MV-4-11 (cell line): ENCODE data around the gene TRMT44.
"Not testable (repeated sequence)": the region's sequence is repeated elsewhere in the genome, so short reads cannot be mapped to it uniquely, and the experiment has no call there.

Experiments
- DNase-seq: peaks from one replicate; lab custom pipeline; 2025; lab: John Stamatoyannopoulos, UW

The TRMT44 gene

DNA sequence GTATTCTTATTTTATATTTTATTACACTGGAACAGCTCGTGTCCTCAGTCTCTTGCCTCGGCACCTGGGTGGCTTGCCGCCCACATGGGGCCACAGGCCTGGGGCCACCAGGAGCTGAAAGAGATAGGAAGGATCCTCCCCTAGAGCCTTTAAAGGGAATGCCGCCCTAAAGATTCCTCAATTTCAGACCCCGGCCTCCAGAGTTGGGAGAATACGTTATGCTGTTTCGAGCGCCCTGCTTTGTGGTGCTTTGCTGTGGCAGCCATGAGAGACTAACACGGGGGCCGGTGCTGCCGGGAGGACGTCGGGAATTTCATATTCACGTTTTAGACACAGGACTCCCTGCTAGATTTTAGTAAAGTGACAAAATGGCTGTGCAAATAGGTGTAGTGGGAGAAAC, 33.3 kb upstream of the TRMT44 start:
- no peak for DNase-seq

DNA sequence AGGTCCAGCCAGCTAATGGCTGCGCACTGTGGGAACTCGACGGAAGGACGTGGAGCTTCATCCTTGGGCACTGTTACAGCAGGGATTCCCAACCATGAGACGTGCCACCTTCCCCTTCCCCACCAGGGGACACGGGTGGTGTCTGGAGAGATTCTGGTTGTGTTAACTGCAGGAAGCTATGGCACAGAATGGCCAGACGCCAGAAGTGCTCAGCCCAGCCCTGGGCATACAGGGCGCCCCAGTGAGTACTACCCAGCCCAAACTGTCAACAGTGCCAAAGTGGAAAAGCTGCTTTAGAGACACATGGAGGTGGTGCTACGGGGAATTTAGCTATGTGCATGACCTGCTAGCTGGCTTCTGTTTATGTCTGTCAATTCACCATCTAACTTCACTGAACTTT, 32.8 kb upstream of the TRMT44 start:
- no peak for DNase-seq

DNA sequence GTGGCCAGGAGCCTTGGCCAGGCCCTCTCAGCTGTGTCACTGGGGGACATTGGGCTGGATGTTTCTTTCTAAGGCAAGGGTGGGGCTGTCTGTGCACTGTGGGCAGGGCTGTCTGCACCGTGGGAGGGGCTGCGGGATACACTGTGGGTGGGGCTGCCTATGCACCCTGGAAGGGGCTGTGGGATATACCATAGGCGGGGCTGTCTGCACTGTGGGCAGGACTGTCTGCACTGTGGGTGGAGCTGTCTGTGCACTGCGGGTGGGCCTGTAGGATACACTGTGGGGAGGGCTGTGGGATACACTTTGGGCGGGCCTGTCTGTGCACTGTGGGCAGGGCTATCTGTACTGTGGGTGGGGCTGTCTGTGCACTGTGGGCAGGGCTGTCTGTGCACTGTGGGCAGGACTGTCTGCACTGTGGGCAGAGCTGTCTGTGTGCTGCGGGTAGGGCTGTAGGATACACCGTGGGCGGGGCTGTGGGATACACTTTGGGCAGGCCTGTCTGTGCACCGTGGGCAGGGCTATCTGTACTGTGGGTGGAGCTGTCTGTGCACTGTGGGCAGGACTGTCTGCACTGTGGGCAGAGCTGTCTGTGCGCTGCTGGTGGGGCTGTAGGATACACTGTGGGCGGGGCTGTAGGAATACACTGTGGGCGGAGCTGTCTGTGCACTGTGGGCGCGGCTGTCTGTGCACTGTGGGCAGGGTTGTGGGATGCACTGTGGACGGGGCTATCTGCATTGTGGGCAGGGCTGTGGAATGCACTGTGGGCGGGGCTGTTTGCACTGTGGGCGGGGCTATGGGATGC, 31.1 kb upstream of the TRMT44 start:
- peak; percentile 95 for DNase-seq

DNA sequence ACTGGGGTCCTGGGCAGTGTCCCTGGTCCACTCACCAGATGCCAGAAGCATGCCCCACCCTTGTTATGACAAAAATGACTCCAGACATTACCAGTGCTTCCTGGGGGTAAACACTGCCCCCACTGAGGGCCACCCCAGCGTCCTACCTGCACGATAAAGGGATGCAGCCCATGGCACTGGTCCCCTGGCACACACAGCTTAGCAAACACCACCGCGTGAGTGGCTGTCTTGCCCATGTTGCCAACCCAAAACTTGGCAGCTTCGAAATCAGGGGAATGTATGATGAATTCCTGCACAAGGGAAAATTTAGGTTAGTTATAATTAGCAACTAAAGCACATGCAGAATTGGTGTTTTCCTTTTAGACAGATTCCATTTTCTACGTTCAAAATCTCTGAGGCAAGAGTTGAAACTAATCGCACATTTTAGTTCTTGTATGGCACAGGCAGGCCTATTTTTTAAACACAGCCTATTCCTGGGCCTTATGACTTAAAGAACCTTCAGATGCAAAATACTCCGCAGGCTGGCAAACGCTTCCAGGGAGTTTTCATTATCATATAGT, 30.4 kb upstream of the TRMT44 start:
- DNase-seq: no peak

DNA sequence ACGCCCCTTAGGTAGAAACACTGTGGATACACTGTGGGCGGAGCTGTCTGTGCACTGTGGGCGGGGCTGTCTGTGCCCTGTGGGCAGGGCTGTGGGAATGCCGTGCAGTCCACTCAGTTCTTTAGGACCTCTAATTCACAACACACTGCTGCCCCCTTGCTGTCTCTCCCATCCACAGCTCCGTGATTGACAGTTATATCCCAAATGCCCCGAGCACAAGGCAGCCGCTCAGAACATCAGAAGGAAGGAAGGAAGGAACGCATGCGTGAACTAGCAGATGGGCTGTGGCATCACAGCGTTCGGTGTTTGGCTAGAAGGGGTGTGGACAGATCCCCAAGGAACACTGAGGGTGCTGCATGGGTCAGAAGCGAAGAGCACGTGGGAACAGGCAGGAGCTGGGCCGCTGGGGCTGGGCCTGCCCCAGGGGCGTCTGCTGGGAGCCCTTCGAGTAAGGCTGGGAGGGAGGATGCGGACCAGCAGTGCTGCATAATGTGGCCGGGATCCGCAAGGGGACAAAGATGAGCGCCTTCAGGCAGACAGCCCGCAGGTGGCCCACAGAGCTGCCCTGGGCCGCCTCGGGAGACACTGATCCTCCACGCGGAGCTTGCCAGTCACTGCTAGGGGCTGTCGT, 29.8 kb upstream of the TRMT44 start:
- peak; percentile 30 for DNase-seq

DNA sequence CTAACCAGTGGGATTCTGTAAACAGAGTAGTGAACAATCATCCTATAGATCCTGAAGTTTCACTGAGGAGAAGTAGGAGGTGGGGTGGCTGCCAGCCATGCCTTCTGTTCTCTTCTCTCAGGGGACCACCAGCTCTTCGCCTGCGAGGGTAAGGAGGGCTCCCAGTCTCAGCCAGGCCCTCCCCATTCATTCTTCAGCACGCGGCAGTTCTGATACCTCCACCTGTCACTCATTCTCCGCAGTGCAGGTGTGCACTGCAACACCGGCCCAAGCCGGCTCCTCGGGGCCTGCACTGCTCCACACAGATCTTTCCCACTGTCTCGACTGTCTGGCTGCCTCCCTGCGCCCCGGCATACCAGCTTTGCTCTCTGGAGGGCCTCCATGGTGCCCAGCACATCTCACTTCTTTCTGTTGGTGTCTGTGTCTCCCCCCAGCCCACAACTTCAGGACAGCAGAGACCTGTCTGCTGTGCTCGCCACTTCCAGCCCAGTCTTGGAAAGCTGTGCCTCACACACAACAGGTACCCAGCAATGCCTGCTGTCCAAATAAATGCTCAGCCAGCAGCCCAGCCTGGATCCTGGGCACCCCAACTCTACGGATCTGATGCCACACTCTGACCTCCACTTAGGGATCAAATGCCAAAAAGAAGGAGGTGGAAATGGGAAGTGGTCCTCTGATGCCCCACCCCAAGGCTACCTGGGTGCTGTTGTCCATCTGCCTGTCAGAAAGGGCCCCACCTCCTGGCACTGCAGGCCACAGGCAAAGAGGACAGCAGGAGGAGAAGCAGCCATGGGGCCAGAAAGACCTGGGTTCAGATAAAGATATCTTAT, 29.0 kb upstream of the TRMT44 start:
- no peak for DNase-seq

DNA sequence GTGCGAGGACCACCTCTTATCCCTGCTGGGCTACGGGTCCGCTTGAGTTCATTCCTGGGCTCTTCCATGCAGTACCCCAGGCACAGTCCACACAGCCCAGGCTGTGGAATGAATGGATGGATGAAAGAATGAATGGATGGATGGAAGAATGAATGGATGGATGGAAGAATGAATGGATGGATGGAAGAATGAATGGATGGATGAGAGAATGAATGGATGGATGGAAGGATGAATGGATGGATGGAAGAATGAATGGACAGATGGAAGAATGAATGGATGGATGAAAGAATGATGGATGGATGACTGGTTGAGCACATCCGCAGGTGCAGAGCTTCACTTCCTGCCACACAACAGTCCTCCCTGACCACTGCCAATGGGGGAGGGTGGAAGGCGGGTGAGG, 28.3 kb upstream of the TRMT44 start:
- DNase-seq: no peak

DNA sequence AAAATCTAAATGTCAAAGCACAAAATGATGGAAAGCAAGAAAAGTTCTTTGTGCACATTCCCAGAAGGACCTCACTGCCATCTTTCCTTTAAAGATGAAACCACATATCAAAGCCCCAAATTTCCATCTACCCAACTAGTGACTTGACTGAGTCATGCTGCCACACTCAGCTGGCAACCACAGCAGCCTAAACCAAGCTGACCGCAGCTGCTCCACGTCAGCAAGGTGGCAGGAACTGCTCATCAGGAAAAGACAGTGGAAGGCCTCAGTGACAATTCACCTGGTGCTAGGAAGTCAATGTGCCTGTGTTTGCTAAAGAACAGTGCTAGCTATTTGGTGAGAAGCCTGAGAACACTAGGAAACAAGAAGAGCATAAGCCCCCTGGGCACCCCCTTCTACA, 26.2 kb upstream of the TRMT44 start:
- peak; percentile 42 for DNase-seq

DNA sequence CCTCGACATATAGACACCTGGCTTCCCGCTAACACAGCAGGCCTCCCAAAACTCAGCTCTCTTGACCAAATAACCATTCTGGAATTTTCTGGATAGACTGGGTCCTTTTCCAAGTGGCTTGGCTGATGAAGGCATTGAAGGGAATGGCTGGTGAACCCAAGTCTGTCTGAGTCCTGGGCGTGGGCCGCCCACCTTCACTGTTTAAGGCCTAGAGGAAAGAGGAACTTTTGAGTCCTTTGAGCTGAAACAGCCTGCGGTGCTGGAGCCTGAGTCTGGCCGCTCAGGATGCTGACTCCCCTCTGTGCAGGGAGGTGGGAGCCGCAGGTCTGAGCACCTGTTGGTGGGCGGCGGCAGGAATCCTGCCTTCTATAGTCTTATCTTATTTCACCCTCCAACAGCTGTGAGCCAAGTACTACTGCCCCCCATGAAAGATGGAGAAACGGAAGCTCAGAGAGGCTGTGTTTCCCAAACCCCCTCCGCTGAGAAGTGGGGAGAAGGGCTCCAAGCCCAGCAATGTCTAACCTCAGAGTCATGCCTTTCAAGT, 23.4 kb upstream of the TRMT44 start:
- no peak for DNase-seq

DNA sequence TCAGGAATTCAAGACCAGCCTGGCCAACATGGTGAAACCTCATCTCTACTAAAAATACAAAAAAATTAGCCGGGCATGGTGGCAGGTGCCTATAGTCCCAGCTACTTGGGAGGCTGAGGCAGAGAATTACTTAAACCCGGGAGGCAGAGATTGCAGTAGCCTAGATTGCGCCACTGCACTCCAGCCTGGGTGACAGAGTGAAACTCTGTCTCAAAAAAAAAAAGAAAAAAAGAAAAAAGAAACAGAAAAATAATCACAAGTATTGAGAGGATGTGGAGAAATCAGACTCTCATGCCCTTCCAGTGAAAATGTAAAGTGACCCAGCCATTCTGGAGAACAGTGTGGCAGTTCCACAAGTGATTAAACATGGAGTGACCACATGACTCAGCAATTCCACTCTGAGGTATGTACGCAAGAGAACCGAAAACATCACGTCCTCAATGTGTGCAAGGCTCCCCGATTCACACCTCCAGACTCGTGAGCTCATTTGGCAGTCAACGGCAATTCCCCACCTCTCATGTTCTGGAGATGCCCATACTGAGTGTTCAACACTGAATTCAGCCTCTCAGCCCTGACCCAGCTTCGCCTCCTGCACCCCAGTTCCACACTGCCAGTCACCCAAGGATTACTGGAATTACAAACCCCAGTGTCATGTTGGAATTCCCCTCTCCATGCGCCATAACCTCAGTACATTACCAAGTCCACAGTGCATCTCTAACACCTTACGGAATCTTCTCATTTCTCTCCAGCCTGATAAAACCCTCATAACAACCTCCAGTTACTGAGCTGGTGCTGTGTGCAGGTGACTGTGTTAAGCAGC, 21.1 kb upstream of the TRMT44 start:
- DNase-seq: peak; percentile 50

DNA sequence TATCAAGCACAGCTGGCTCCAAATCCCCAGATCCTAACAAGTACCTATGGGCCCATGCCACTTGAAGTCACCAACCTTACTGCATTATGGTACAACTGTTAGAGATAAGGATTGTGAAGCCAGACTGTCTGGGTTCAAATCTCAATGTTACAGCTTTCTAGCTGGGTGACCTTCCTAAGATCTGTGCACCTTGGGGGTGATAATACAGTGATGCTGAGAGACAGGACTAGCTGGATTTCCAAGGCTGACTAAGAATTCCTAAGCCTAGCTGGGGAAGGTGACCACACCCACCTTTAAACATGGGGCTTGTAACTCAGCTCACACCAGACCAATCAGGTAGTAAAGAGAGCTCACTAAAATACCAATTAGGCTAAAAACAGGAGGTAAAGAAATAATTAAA, 20.4 kb upstream of the TRMT44 start:
- not testable (repeated sequence) for DNase-seq

DNA sequence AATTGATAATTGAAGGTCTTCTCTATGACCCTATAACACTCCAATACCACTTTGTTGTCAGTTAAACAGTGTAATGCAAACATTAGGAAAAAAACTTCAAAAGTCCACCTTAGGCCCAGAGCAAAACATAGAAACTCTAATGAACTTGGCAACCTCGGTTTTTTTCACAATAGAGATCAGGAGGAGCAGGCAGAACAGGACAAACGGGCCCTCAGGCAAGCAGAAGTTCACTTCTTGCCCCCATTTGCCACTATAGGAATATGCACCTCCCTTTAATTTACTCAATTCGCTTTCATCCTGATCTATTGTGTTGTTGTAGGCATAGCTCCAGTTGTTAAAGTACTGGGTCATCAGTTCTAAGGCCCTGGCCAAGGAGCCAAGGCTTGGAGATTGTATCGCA, 18.2 kb upstream of the TRMT44 start:
- no peak for DNase-seq

DNA sequence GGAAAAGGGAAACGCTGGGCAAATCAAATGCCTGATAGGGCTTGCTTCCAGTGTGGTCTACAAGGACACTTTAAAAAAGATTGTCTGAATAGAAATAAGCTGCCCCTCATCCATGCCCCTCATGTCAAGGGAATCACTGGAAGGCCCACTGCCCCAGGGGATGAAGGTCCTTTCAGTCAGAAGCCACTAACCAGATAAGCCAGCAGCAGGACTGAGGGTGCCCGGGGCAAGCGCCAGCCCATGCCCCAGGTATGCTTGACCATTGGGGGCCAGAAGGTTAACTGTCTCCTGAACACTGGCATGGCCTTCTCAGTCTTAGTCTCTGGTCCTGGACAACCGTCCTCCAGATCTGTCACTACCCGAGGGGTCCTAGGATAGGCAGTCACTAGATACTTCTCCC, 17.8 kb upstream of the TRMT44 start:
- no peak for DNase-seq

DNA sequence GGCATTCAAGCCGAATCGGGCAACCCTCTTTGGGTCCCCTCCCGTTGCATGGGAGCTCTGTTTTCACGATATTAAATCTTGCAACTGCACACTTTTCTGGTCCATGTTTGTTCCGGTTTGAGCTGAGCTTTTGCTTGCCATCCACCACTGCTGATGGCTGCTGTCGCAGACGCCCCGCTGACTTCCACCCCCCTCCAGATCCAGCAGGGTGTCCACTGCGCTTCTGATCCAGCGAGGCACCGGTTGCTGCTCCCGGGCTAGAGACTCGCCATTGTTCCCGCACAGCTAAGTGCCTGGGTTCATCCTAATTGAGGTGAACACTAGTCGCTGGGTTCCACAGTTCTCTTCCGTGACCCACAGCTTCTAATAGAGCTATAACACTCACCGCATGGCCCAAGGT, 13.3 kb upstream of the TRMT44 start:
- no peak for DNase-seq

DNA sequence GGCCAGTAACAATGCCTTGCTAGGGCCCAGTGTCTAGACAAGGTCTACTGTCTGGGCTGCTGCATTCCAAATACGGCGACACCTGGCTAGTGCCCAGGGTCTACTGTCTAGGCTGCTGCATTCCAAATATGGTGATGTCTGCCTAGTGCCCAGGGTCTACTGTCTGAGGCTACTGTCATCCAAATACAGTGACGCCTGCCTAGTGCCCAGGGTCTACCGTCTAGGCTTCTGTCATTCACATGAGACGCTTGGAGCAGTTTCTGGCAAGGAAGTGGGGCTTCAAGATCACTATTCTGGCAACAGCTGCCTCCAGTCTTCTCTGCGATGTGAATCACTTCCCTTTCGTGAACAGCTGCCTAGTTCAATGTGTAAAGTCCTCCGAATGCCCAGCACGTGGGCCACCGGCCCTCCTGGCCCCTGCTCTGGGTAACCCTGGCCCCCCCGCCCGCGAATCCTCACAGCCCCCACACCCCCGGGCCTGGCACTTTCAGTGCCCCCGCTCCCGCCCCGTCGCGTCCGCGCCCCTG, 12.8 kb upstream of the TRMT44 start:
- peak; percentile 84 for DNase-seq

DNA sequence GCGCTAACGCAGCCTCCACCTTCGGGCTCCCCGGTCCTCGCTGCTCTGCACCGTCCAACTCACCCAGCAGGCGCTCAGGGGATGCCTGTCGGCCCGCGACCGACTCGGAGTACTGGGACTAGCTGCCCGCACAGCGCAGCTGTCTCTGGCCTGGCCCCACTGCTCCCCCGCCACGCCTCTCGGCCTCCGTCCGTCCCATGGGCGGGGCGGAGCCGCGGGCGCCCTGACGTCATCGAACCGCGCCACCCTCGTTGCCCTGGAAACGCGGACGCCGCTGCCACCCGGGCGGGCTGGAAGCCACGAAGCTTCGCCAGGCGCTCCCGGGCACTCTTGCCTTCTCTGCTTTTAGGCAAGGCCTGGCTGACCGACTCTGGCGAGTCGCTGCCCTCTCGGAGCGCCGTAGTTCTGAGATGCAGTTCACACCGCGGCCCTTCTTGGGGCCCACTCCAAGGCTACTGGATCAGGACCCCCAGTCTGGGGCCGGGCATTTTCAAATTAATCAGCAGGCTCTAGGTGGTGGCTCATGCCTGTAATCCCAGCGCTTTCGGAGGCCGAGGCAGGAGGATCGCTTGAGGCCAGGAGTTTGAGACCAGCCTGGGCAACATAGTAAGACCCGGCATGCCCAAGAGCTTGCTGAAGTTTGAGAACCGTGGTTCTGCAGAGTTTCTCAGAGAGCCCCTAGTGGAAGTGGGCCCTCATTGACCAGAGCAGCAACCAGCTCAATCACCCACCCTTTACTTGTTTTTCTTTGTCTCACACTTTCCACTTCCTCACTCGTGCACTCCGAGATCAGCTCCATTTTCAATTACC, 12.1 kb upstream of the TRMT44 start:
- peak; percentile 76 for DNase-seq

DNA sequence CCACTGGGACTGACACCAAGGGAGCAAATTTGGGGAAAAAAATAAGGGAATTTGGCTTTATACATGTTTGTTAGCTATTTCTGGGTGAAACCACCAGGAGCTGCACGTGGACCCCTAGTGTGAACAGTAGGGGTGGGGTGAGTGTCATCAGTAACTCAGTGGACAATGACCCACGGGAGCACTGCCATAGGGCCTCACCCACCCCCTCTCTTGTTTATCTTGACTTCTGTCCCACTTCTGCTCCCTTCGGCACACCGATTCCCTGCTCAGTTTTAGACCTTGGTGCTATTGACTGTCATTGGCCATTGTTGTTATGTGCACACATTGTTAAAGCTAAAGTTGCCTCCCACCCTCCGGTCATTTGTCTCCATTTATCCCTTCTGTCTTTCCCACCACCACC, 9.0 kb upstream of the TRMT44 start:
- no peak for DNase-seq

DNA sequence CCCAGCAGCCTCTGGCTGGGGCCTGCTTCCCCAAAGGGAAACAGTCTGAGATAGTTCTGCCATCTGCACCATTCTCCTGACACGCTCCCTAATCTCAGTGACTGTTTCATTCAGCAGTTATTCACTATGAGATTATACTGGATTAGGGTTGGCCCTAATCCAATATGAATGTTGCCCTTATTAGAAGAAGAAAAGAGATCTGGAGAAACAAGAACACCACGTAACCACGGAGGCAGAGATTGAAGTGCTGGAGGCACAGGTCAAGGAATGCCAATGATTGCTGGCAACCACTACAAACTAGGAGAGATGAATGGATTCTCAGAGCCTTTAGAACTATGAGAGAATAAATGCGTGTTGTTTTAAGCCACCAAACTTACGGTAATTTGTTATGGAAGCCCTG, 7.4 kb upstream of the TRMT44 start:
- no peak for DNase-seq

DNA sequence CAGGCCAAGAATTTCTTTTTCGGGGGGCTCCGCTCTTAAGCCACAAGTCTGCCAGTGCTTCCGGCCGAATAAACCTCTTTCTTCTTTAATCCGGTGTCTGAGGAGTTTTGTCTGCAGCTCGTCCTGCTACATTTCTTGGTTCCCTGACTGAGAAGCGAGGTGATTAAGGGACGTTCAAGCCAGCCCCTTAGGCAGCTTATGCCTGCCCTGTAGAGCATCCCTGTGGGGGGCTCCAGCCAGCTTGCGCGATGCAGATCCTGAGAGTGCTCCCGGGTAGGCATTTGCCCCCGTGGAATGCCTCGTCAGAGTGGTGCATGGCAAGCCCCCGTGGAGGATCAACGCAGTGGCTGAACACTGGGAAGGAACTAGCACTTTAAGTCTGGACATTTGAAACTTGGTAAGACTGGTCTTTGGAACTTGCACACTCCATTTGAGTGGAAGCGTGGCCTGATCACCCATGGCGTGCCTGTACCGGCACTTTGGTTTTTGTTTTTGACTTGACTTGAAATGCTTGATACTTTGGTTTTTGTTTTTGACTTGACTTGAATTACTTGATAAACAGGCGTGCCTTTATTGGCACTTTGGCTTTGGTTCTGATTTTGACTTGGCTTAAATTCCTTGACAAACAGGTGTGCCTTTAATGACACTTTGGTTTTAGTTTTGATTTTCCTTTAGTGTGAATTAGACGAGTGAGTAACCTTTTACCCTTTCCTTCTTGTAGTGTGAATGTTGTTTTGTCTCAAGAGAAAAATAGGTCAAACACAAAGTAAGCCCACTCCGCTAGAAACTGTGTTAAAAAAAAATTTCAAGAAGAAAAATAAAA, 6.1 kb upstream of the TRMT44 start:
- DNase-seq: no peak
